Iris pigment epithelial cell (primary cell): Measurements from ENCODE around the gene OVOL3.
"Not testable (repeated sequence)": the region's sequence is repeated elsewhere in the genome, so short reads cannot be mapped to it uniquely, and the experiment has no call there.

Source experiments
- DNase-seq: peaks from one replicate; pipeline ENCODE4 v3.0.0-alpha.2; 2011; ENCODE audit warnings: low read depth

The OVOL3 gene

DNA sequence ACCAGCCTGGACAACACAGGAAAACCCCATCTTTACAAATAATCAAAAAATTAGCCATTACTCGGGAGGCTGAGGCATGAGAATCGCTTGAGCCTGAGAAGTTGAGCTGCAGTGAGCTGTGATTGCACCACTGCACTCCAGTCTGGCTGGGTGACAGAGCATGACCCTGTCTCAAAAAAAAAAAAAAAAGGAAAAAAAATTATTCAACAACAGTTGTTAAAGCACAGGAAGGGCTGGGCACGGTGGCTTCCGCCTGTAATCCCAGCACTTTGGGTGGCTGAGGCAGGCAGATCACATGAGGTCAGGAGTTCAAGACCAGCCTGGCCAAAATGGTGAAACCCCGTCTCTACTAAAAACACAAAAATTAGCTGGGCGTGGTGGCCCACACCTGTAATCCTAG, 20.3 kb downstream of the OVOL3 start:
- not testable (repeated sequence) for DNase-seq

DNA sequence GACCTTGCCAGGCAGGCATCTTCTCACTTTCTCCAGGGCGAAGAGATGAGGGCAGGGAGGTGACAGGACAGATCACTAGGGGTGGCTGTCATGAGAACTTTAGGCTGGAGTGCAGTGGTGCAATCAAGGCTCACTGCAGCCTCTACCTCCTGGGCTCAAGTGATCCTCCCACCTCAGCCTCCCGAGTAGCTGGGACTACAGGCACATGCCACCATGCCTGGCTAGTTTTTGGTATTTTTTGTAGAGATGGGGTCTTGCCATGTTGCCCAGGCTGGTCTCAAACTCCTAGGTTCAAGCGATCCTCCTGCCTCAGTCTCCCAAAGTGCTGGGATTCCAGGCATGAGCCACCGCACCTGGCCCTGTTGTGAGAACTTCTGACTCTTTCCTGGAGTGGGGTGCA, 23.9 kb downstream of the OVOL3 start:
- not testable (repeated sequence) for DNase-seq

DNA sequence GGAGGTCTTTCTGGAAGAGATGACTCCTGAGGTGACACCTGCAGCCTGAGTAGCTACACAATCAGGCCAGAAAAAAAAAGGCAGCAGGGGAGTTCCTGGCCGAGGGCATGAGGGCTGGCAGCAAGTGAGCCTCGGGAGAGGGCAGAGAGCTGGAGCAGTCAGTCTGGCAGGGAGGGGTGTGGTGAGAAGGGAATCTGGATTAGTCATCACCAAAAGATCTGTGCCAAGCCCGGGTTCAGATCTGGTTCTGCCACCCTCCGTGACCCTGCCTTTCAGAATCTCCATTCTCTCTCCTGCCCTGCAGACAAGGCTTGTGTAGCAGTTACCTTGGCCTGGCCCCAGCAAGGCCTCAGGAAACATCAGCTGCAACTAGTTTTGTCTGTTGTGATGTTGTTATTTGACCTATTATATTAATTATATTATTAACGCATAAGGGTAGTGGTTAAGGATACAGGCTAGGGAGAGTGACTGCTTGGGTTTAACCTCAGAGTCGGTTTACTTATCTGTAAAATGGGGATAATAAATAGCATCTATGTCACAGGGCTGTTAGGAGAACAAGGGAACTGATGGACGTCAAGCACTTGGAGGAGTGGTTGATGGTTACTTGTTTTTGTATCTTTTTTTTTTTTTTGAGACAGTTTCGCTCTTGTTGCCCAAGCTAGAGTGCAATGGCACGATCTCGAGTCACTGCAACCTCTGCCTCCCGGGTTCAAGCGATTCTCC, 26.2 kb downstream of the OVOL3 start:
- DNase-seq, result peak; percentile 54

DNA sequence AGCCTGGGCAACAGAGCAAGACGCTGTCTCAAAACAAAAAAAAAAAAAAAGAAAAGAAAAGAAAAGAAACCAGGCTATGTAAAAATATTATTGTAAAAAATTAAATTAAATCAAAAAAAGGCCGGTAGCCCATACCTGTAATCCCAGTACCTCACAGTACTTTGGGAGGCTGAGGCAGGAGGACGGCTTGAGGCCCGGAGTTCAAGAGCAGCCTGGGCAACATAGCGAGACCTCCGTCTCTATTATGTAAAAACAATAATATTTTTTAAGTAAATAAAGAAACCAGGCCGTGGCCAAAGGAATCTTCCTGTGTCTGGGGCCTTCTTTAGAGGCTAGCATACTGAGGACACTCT, 28.2 kb downstream of the OVOL3 start:
- DNase-seq, result no peak

DNA sequence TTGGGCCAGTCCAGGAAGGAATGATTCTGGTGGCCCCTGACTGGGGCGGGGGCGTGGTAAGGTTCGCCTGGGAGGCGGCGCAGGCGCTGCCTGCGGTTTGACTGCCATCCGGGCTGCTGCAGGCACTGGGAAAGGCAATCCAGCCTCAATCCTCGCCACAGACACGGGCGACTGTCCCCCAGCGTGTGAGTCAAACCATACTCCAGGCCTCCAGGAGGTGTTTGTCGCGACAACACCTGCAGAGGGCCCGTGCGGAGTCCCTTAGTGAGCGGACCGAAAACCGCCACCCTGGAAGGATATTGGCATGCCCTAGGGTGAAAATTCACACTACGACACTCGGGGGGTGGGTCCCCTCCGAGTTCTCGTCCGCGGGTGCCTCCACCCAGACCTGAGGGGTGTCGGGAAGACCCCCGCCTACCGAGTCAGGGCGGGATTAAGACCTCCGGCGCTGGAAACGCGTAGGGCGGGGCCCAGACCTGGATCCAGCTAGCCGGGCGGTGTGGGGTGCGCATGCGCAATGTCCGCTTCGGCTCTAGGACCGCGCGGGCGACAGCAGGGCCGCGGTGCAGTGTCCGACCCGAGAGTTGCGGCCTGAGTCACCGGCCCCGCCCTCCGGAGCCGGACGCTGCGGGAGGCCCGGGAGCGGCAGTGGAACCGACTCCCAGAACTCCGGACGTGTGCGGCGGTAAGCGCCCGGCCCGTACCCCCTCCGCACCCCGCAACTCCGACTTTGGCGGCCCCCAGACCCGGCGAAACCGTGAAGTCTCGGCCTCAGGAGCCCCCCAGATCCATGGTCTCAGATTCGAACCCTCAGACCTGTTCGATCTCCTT, 28.7 kb downstream of the OVOL3 start, which contains the start of gene CAPNS1:
Gene CAPNS1, plus strand, starts transcription at position 594 of the 831 bp plus-strand sequence. CDS start 946 bp downstream, outside the sequence.
- peak; percentile 94 for DNase-seq

DNA sequence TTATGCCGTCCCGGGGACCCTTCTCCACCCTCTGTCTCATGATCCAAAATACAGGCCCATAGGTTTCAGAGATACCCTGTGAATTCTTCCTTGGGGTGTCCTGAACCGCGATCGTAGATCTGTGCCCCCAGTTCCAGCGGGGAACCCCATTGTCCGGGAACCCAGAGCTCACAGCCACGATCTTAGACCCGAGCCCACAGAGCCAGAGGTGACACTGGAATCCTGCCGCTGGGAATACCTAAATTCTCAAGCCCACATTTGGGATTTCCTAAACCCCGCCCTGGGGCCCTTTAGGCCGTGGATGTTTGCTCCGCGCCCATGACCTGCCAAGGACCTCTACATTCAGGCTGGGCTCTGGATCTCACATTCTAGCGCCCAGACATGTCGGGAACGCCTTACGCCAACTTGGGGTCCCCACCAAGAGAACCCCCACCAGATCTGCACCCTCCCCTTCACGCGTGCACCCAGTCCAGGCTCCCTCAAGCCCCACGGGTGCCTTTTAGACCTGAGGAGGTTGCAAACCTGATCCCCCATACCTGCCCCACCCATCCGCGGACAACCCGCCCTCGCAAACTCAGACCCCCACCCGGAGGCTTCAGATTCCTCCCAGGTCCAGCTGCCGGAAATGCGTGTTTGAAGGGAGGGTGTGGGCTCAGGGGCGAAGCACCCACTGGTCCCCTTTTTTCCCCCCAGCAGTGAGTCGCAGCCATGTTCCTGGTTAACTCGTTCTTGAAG, 29.5 kb downstream of the OVOL3 start:
- DNase-seq, result peak; percentile 72

DNA sequence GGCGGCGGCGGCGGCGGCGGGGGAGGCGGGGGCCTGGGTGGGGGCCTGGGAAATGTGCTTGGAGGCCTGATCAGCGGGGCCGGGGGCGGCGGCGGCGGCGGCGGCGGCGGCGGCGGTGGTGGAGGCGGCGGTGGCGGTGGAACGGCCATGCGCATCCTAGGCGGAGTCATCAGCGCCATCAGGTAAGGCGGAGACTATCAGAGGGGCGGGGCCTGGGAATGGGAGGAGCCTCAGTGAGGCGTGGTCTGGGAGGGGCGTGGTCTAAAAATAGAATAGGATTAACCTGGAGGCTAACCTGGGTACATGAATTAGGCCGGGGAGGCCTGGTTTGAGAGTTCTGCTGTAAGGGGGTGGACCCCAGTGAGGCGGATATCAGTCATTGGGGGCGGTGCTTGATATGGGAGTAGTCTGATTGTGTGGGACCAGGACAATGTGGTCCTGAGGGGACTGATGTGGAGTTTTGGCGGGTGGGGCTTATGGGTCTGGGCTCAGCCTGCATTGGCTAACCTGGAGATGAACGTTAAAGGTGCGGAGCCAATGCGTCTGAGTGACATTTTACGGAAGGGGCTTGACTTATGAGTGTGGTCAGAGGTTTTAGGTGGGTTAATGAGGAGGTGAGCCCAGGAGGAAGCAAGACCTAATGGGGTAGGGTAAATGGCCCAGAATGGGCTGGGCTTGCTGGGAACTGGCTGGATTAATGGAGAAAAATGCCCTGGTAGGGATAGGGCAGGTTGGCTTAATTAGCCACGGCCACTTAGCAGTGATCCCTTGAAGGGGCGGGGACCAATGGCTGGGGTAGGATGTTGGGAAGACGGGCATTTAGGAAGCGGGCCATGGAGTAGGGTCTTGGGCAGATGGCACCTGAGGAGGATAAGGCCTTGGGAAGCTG, 30.3 kb downstream of the OVOL3 start:
- DNase-seq, result peak; percentile 82

DNA sequence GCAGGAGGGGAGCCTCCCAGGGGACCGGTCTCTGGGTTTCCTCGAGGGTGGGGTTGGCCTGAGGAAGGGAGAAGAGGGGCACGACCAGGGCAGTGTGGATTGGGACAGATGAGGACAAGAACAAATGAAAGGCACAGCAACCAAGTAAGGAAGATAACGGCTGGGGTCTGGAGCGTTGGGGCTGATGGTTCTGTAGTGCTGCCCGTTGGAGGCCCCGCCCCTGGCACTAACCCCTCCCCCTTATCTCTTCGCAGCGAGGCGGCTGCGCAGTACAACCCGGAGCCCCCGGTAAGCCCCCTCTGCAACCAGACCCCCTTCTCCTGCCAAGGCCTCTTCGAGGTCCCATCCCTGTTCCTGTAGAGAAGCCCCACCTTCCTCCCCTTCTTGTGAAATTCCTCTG, 31.1 kb downstream of the OVOL3 start:
- DNase-seq, result no peak

DNA sequence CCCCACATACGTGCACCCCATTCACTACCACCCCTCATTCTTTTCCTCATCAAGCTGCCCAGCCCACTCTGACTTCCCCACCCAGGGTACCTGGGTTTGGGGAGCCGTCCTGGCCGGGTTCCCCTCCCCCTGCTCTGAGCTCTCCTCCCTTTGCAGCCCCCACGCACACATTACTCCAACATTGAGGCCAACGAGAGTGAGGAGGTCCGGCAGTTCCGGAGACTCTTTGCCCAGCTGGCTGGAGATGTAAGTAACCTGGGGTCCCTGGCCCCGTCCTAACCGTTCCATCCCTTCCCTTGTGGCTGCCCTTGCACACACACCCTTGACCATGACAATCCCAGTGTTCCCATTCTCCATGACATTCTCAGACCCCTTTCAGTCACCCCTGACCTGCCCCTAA, 31.6 kb downstream of the OVOL3 start:
- DNase-seq, result no peak

DNA sequence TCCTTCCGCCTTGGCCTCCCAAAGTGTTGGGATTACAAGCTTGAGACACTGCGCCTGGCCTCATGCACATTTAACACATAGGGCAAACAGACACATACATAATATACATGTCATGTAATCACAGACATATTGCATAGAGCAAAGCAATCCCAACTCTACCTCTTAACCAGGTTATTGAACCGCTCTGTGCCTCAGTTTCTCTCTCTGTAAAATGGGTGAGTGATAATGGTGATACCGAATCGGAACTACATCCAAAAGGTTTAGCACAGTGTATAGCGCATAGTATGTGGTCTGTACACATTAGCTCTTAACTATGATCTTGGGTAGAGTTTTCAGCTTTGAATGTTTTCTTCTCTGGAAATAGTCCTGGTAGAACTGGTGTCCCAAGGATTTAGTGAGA, 33.7 kb downstream of the OVOL3 start:
- no peak for DNase-seq

DNA sequence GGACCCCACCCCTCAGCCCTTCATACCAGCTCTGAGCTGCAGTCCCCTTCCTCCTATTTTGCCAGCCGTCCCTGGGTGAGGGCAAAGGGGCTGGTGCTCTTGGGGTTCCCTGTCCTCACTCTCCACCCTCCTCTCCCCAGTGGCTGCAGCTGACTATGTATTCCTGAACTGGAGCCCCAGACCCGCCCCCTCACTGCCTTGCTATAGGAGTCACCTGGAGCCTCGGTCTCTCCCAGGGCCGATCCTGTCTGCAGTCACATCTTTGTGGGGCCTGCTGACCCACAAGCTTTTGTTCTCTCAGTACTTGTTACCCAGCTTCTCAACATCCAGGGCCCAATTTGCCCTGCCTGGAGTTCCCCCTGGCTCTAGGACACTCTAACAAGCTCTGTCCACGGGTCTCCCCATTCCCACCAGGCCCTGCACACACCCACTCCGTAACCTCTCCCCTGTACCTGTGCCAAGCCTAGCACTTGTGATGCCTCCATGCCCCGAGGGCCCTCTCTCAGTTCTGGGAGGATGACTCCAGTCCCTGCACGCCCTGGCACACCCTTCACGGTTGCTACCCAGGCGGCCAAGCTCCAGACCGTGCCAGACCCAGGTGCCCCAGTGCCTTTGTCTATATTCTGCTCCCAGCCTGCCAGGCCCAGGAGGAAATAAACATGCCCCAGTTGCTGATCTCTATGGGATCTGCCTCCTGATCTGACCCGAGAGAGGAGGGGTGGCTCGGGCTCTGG, 38.9 kb downstream of the OVOL3 start:
- no peak for DNase-seq

DNA sequence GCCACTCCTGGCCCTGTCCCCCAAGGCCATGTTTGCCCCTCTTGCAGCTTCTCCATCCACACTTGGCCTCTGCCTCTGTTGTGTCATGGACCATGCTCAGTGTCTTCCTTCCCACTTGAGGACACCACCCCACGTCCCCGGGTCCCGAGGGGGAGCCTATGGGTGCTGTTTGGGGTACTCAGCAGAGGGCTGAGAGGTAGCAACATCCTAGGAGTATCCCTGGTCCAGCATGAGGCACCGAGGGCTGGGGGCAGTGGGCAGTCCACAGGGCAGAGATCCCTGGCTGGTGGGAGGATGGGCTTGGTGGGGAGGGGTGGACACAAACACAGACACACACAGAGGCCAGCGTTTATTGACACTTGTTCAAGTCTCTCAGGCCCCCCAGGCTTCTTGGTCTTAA, 39.6 kb downstream of the OVOL3 start:
- DNase-seq, result no peak

DNA sequence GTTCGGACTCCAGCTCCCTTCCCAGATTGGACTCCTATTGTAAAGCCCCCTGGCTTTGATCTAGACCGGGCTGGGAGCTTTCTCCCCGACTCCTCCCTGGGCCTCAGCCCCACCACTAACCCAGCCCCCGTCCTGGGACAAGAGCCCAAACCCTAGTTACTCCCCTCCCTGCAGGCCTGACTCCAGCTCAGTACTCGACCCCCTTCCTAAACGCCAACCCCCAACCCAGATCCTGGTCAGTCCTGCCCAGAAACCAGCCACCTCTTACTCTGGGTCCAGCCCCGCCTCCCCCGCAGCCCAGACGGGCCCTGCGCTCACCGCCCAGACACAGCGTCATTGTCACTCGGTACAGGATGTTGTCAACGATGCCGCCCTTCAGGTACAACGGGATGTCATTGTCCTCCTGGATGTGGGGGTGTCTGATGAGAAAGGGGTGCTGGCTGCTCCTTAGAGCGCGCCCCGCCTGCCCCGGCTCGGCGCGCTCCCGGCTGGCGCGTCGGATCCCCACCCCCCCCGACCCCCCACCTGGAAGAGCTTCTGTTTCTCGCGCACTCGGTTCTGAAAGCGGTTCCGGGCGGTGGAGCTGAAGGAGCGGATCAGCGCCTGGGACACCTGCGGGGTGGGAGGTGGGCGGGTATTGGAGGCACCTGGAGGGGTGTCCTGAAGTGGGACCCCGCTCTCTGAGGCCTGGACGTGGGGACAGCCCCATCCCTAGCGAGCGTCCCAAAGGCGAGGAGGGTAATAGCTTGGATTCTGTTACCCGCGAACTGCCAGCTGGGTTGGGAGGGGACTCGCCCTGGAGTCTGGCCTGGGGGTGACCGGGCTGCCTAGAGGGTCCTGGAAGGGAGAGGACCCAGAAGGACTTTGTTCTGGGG, 40.4 kb downstream of the OVOL3 start:
- peak; percentile 27 for DNase-seq

DNA sequence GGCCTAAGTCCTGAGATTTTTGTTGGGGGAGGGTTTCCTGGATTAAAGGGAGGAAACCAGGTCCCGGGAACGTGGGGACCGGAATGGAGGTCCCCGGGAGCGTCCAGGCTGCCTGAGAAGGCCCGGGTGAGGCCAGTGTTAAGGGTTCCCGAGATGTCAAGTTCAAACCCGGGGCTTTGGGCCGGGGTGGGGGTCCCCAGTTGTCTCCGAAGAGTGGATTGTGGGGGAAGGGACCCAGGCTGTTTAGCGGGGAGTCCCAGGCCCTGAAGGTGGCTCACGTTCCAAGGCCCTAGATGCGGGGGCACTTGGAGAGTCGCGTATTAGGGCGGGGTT, 41.0 kb downstream of the OVOL3 start:
- no peak for DNase-seq

DNA sequence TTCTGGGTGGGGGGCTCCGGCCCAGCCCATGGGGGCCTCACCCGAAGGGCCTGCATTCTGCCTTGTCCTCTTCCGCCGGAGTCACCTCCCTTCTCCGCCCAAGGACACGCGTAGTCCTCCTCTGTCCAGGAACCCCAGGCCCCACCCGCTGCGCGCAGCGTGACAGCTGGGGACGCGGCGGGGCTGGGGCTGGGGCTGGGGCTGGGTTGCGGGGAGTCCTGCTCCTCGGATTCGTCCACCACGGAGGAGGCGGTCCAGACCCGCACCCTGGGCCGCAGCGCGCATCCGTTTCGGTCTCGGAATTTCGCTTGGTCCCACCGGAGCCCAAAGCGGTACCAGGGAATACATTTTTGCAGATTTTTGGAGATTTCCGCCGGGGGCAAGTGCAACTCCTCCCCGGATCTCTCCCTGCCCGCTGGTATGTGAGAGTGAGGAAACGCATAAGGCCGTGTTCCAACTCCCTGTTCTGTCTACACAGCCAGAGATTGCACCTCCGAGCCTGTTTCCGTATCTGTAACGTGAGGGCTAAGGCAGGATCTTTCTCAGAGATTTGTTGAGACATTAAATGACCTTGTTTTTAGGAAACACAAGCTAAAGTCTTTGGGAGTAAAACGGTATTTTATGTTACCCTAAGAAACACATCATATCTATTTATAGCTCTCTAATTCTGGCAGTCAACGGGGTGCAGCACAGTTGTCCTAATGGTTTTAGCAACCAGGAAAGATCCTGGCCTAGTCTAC, 41.6 kb downstream of the OVOL3 start, which contains the start of gene COX7A1:
Gene COX7A1, minus strand, starts transcription at position 96 of the 740 bp plus-strand sequence. Its CDS starts 40 bp downstream, at position 56.
- peak; percentile 71 for DNase-seq

DNA sequence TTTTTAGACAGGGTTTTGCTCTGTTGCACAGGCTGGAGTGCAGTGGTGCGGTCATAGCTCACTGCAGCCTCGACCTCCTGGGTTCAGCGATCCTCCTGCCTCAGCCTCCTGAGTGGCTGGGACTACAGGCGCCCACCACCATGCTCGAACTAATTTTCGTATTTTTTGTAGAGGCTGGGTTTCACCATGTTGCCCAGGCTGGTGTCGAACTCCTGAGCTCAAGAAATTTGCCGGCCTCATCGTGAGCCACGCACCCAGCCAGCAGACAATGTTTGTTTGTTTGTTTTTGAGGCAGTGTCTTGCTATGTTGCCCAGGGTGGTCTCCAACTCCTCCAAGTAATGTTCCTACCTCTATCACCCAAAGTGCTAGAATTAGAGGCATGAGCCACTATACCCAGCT, 42.2 kb downstream of the OVOL3 start:
- no peak for DNase-seq

DNA sequence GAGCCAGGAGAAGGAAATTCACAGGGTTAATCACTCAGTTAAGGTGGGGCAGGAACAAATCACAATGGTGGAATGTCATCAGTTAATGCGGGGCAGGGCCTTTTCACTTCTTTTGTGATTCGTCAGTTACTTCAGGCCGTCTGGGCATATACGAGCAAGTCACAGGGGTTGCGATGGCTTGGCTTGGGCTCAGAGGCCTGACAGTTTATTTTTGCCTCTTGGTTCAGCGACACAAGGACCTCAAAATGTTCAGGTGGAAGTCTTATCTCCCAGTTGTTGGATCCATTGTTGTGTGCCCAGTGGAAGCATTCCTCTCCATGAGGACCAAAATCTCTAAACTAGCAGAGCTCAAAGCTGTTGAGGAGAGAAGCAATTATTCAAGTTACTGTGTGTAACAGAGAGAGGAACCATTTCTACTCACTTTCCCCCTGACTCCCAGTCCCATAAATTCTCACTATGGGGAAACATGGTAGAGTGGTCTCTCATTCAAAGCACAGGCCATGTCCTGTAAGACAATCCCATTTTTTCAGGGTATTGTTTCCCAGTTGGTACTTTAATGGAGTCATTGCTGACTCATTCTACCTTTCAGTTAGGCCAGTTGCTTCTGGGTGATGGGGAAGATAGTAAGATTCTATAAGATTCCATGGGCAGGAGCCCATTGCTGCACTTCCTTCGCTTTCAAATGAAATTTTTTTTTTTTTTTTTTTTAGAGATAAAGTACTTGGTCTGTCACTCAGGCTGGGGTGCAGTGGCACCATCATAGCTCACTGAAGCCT, 50.1 kb downstream of the OVOL3 start:
- DNase-seq, result no peak
